Chondrocyte (in vitro differentiated cells): Measurements from ENCODE around the gene UBE2H. TPM values are rescaled to one million over a fixed set of nuclear protein-coding genes. Genes with fewer than 3 reads are reported as not detected.
"Not testable (repeated sequence)": the region's sequence is repeated elsewhere in the genome, so short reads cannot be mapped to it uniquely, and the experiment has no call there.

Experiments used
- DNase-seq: peaks from one replicate; pipeline ENCODE4 v3.0.0; 2021; ENCODE audit warnings: mixed read lengths, low spot score
- H3K27ac Mint-ChIP-seq: one replicate; pipeline ENCODE4 v1.8.0; 2021; ENCODE audit warnings: mild to moderate bottlenecking, moderate library complexity, mixed read lengths; ENCODE audit not compliant: unreplicated experiment
- H3K27me3 Mint-ChIP-seq: 2 replicates; pipeline ENCODE4 v1.8.0; 2021; ENCODE audit warnings: low read depth, mixed read lengths
- H3K36me3 Mint-ChIP-seq: 2 replicates; pipeline ENCODE4 v1.8.0; 2021; ENCODE audit warnings: low read depth, mixed read lengths
- H3K4me1 Mint-ChIP-seq: 2 replicates; pipeline ENCODE4 v1.8.0; 2021; ENCODE audit warnings: low read depth, mild to moderate bottlenecking, mixed read lengths
- H3K4me3 Mint-ChIP-seq: one replicate; pipeline ENCODE4 v1.8.0; 2021; ENCODE audit warnings: mild to moderate bottlenecking, moderate library complexity, mixed read lengths; ENCODE audit not compliant: unreplicated experiment
- H3K9me3 Mint-ChIP-seq: 2 replicates; pipeline ENCODE4 v1.8.0; 2021; ENCODE audit warnings: low read depth, mixed read lengths
- total RNA-seq: library from RNA; stranded (reverse); gene quantifications from 3 replicates; pipeline ENCODE4 v1.2.1, GENCODE V29; 2021
- TF ChIP-seq, protein P1 (sequence below): fragments of 200-600 bp; sonication (generic); IDR thresholded peaks from 2 replicates; pipeline ENCODE4 v1.5.0; 2021; ENCODE audit warnings: antibody characterized with exemption, mild to moderate bottlenecking, moderate library complexity

Gene UBE2H
- total RNA-seq, 1 donor from 2014 or later, result 167 TPM

DNA sequence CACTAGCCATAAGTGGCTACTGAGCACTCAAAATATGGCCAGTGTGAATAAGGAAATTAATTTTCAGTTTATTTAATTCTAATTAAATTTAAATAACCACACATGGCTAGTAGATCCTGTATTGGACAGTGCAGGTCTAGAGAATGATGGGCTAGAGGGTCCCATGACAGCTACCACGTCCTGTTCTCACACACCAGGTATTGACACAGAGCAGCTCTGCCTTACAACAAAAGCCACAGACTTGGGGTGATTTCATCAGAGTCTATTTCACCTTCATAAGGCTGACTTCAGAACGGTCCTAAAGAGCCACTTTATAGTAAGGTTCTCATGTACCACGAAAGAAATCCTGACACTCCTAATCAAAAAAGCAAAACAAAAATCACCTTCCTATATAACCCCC is 111.3 kb downstream of the UBE2H start:
- no peaks in the 10 kb centered on the region for H3K9me3 Mint-ChIP-seq
- TF ChIP-seq, protein P1, sequence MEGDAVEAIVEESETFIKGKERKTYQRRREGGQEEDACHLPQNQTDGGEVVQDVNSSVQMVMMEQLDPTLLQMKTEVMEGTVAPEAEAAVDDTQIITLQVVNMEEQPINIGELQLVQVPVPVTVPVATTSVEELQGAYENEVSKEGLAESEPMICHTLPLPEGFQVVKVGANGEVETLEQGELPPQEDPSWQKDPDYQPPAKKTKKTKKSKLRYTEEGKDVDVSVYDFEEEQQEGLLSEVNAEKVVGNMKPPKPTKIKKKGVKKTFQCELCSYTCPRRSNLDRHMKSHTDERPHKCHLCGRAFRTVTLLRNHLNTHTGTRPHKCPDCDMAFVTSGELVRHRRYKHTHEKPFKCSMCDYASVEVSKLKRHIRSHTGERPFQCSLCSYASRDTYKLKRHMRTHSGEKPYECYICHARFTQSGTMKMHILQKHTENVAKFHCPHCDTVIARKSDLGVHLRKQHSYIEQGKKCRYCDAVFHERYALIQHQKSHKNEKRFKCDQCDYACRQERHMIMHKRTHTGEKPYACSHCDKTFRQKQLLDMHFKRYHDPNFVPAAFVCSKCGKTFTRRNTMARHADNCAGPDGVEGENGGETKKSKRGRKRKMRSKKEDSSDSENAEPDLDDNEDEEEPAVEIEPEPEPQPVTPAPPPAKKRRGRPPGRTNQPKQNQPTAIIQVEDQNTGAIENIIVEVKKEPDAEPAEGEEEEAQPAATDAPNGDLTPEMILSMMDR, result no peak
- peak overlapping the region; percentile 54 for H3K27ac Mint-ChIP-seq
- no peak overlapping the region for H3K4me3 Mint-ChIP-seq
- no peak for DNase-seq
- no peaks in the 10 kb centered on the region for H3K27me3 Mint-ChIP-seq
- H3K4me1 Mint-ChIP-seq, result peaks cover 54% of the 10 kb centered on the region
- H3K36me3 Mint-ChIP-seq, result peaks cover 18% of the 10 kb centered on the region

GRCh38 chr7:129840757-129841156 is 112.0 kb downstream of the UBE2H start:
- H3K27ac Mint-ChIP-seq, result peak overlapping the region; percentile 69
- H3K4me3 Mint-ChIP-seq, result no peak overlapping the region
- no peaks in the 10 kb centered on the region for H3K27me3 Mint-ChIP-seq
- H3K9me3 Mint-ChIP-seq, result no peaks in the 10 kb centered on the region
- DNase-seq, result no peak
- peaks cover 21% of the 10 kb centered on the region for H3K36me3 Mint-ChIP-seq
- peaks cover 50% of the 10 kb centered on the region for H3K4me1 Mint-ChIP-seq
- TF ChIP-seq, protein P1, result no peak

- peak overlapping the region; percentile 62 for H3K27ac Mint-ChIP-seq
- DNase-seq, result no peak
- no peaks in the 10 kb centered on the region for H3K27me3 Mint-ChIP-seq
- H3K4me1 Mint-ChIP-seq, result peaks cover 58% of the 10 kb centered on the region
- peaks cover 37% of the 10 kb centered on the region for H3K36me3 Mint-ChIP-seq
- TF ChIP-seq, protein P1, result no peak
- no peak overlapping the region for H3K4me3 Mint-ChIP-seq
- H3K9me3 Mint-ChIP-seq, result no peaks in the 10 kb centered on the region
Measured at GRCh38 chr7:129836983-129837382, 115.8 kb downstream of the UBE2H start.

- Mint-ChIP-seq H3K4me3 (no peak overlapping the region), H3K4me1 (peaks cover 61% of the 10 kb centered on the region), H3K36me3 (peaks cover 39% of the 10 kb centered on the region), H3K9me3 (no peaks in the 10 kb centered on the region), H3K27ac (no peak overlapping the region), H3K27me3 (no peaks in the 10 kb centered on the region)
- DNase-seq, result no peak
- TF ChIP-seq, protein P1, result no peak
Measured at GRCh38 chr7:129835569-129835968, 117.2 kb downstream of the UBE2H start.

DNA sequence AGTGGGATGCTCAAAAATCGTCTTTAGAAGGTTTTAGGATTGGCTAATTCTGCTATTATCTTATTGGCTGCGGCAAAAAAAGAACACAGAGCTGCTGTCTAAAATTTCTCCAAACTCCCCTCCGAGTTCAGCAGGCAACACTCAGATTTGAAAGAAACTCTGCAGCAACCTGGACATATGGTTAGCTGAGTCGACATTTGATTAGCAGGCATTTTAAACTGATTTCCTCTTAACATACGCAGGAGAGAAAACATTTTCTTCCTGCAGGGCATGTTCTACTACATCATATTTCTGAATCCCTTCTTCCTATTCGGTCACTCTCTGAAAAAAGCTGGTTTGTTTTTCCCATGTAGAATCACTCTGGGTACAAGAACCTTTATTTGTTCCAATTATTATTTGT is 119.4 kb downstream of the UBE2H start:
- Mint-ChIP-seq H3K36me3 (peaks cover 39% of the 10 kb centered on the region), H3K27ac (peak overlapping the region; percentile 99), H3K4me1 (peaks cover 75% of the 10 kb centered on the region)
- H3K9me3 Mint-ChIP-seq, H3K4me3 Mint-ChIP-seq, H3K27me3 Mint-ChIP-seq, DNase-seq: not testable (repeated sequence)

DNA sequence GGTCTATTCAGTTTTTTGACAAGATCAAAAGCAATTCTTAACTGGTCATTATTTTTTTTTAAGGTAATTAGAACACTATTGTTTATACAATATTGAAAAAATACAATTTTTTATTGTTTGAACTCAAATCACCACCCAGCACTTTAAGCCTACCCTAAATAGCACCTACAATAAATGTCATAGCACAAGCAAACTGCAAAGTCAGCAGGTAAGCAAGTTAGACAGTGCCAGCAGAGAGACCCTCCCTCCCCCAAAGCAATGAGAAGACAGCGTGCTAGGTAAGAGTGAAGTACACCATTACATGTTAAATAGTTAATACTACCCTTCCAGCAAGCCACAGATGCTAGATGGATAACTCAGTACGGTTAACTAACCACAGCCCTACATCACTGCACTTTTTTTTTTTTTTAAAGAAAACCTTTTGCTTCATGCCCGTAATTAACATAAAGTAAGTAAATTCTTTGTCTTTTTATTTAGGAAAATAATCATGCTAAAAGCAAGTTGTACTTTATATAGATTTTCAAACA is 120.0 kb downstream of the UBE2H start:
- Mint-ChIP-seq H3K4me1 (peaks cover 80% of the 10 kb centered on the region), H3K36me3 (peaks cover 39% of the 10 kb centered on the region), H3K27me3 (no peaks in the 10 kb centered on the region), H3K9me3 (no peaks in the 10 kb centered on the region), H3K4me3 (no peak overlapping the region), H3K27ac (peak overlapping the region; percentile 99)
- TF ChIP-seq, protein P1, result no peak
- DNase-seq, result no peak
